PC-9 (cell line): ENCODE data around the gene SLC25A25.

ENCODE experiments used
- CTCF ChIP-seq: fragments of 200-600 bp; sonication (generic); conservative IDR thresholded peaks from 2 replicates; pipeline ENCODE4 v1.6.1; 2017; ENCODE audit warnings: mixed run types, antibody characterized with exemption, mild to moderate bottlenecking, moderate library complexity
- EZH2 ChIP-seq: fragments of 200-600 bp; sonication (generic); IDR thresholded peaks from 2 replicates; pipeline ENCODE4 v1.8.0; 2017; ENCODE audit warnings: antibody characterized with exemption, low read depth

- TF ChIP-seq CTCF, result no peak
- TF ChIP-seq EZH2, result no peak
These were observed 5.3 kb downstream of the SLC25A25 start for GRCh38 chr9:128073253-128073886.
